Measurements from ENCODE around the gene BMPR1B. TPM values are rescaled to one million over a fixed set of nuclear protein-coding genes. Genes with fewer than 3 reads are reported as not detected.

Gene BMPR1B
- total RNA-seq, 1 experiment from 2014 or later, result not detected

DNA sequence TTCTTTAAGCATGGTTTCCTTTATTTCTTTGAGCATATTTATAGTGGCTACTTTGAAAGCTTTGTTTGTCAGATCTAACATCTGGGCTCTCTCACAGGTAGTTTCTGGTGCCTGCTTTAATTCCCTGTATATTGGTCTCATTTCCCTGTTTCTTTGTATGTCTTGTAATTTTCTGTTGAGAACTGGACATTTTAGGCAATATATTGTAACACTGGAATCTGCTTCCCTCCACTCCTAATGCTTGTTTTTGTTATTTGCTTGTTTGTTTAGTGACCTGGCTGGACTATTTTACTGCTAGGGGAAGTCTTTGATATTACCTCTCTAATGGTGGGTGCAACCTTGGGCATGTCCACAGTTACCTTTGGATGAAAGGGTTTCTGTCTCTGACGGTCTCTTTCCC, 25.0 kb downstream of the BMPR1B start:
- ChIA-PET POLR2A (no interaction called here), CTCF (no interaction called here), RAD21 (ENCODE audit: low non-redundant PET in 1 of 2, low total read pairs in 2 of 2, uncharacterized antibody in 2 of 2, unreplicated experiment in 2 of 2) (no interaction called here)
- no peaks in the 10 kb centered on the region for H3K27me3 ChIP-seq (ENCODE audit: insufficient read depth, low read length)
- H4K20me1 ChIP-seq (ENCODE audit: insufficient read depth), result no peaks in the 10 kb centered on the region
- no peak overlapping the region for H3K9ac ChIP-seq (ENCODE audit: low read length)
- no peaks in the 10 kb centered on the region for H3K4me1 ChIP-seq (ENCODE audit: control insufficient read depth in 1 of 2, insufficient read depth in 2 of 2, low read length in 2 of 2)
- H2AFZ ChIP-seq (ENCODE audit: low read depth, low read length, poor library complexity, severe bottlenecking), result no peak overlapping the region
- no peak for TF ChIP-seq CBX3 (IDR thresholded peaks at IDR 0.05; ENCODE audit: low read depth)
- TF ChIP-seq POLR2A (IDR thresholded peaks at IDR 0.05; ENCODE audit: borderline replicate concordance, extremely low read depth, insufficient read depth, insufficient read length), result no peak
- TF ChIP-seq EGR1 (IDR thresholded peaks at IDR 0.05; ENCODE audit: low read depth), result no peak
- TF ChIP-seq ELF1 (IDR thresholded peaks at IDR 0.05; ENCODE audit: borderline replicate concordance, low read depth), result no peak
- TF ChIP-seq POLR2AphosphoS5 (IDR thresholded peaks at IDR 0.05; ENCODE audit: low read depth, low read length), result no peak
- TF ChIP-seq ZFX (IDR thresholded peaks at IDR 0.05), result no peak
- no peak for TF ChIP-seq FOSL1 (IDR thresholded peaks at IDR 0.05; ENCODE audit: low read depth)
- TF ChIP-seq EZH2phosphoT487 (IDR thresholded peaks at IDR 0.05; ENCODE audit: borderline replicate concordance), result no peak
- TF ChIP-seq JUND (IDR thresholded peaks at IDR 0.05), result no peak
- no peak for TF ChIP-seq SP1 (IDR thresholded peaks at IDR 0.05; ENCODE audit: low read depth)
- TF ChIP-seq, protein P1, sequence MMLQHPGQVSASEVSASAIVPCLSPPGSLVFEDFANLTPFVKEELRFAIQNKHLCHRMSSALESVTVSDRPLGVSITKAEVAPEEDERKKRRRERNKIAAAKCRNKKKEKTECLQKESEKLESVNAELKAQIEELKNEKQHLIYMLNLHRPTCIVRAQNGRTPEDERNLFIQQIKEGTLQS (IDR thresholded peaks at IDR 0.05), result no peak
- no peak for TF ChIP-seq CEBPB (IDR thresholded peaks at IDR 0.05; ENCODE audit: low read depth)
- TF ChIP-seq TCF7L2 (IDR thresholded peaks at IDR 0.05; ENCODE audit: borderline replicate concordance, extremely low read depth, insufficient read depth, insufficient read length), result no peak
- TF ChIP-seq, protein P2, sequence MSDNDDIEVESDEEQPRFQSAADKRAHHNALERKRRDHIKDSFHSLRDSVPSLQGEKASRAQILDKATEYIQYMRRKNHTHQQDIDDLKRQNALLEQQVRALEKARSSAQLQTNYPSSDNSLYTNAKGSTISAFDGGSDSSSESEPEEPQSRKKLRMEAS (IDR thresholded peaks at IDR 0.05), result no peak
- TF ChIP-seq SRF (IDR thresholded peaks at IDR 0.05; ENCODE audit: low read depth), result no peak
- TF ChIP-seq, protein P3, sequence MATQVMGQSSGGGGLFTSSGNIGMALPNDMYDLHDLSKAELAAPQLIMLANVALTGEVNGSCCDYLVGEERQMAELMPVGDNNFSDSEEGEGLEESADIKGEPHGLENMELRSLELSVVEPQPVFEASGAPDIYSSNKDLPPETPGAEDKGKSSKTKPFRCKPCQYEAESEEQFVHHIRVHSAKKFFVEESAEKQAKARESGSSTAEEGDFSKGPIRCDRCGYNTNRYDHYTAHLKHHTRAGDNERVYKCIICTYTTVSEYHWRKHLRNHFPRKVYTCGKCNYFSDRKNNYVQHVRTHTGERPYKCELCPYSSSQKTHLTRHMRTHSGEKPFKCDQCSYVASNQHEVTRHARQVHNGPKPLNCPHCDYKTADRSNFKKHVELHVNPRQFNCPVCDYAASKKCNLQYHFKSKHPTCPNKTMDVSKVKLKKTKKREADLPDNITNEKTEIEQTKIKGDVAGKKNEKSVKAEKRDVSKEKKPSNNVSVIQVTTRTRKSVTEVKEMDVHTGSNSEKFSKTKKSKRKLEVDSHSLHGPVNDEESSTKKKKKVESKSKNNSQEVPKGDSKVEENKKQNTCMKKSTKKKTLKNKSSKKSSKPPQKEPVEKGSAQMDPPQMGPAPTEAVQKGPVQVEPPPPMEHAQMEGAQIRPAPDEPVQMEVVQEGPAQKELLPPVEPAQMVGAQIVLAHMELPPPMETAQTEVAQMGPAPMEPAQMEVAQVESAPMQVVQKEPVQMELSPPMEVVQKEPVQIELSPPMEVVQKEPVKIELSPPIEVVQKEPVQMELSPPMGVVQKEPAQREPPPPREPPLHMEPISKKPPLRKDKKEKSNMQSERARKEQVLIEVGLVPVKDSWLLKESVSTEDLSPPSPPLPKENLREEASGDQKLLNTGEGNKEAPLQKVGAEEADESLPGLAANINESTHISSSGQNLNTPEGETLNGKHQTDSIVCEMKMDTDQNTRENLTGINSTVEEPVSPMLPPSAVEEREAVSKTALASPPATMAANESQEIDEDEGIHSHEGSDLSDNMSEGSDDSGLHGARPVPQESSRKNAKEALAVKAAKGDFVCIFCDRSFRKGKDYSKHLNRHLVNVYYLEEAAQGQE (IDR thresholded peaks at IDR 0.05; ENCODE audit: low read depth), result no peak
- ATAC-seq (no peak), DNase-seq (ENCODE audit: low read depth, low spot score) (no peak)
- H3K9me2 ChIP-seq (ENCODE audit: insufficient read depth), result no peaks in the 10 kb centered on the region
- H3K4me3 ChIP-seq (replicated peaks in 1 of 2; ENCODE audit: low read depth in 1 of 2, low read length in 2 of 2), result no peak overlapping the region
- H3K9me3 ChIP-seq (ENCODE audit: control insufficient read depth in 1 of 2, insufficient read depth in 1 of 2, low read depth in 1 of 2, low read length in 2 of 2), result no peaks in the 10 kb centered on the region
- H3K36me3 ChIP-seq (ENCODE audit: control insufficient read depth in 1 of 2, insufficient read depth in 2 of 2, low read length in 2 of 2), result no peaks in the 10 kb centered on the region
- H3K27ac ChIP-seq (ENCODE audit: low read depth, low read length), result no peak overlapping the region
- intact Hi-C loops (cut with micrococcal nuclease), result no loop called here
- no peak overlapping the region for H3K4me2 ChIP-seq (ENCODE audit: low read length)
- no peaks in the 10 kb centered on the region for H3K79me2 ChIP-seq (ENCODE audit: insufficient read depth, low read length)
- BruUV-seq (replicated peaks), result no TSS peak

Data from HCT116 (cell line).